GM21619 (cell line): ENCODE data around the gene PARD3.

Experiments
- ATAC-seq: cut with Tn5 transposase; IDR thresholded peaks from one replicate; pipeline ENCODE4 v1.9.1; 2021; ENCODE audit not compliant: unreplicated experiment

PARD3 gene

GRCh38 chr10:34178756-34179155 is 636.3 kb downstream of the PARD3 start:
- ATAC-seq: no peak

- ATAC-seq: no peak
Measured at GRCh38 chr10:34178196-34178595, 636.9 kb downstream of the PARD3 start.

DNA sequence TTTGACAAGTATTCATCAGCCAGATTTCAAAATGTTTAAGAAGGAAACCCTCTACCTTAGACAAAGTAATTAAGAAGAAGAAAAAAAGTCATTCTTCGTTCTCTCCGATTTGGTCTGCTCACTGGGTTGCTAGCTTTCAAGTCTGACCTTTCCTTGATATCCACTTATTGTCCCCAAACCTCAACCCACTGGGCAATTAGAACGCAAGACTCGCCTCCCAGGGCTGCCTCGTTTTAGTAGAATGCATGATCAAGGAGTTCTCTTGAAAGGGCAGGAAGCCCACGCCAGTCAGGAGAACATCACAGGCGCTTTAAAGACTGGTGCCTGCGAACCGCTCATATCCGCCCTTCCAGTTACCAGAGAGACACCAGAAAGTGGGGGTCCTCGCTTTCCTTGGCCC is 637.7 kb downstream of the PARD3 start:
- no peak for ATAC-seq

GRCh38 chr10:34176351-34176750 is 638.7 kb downstream of the PARD3 start:
- no peak for ATAC-seq

GRCh38 chr10:34175121-34175520 is 640.0 kb downstream of the PARD3 start:
- no peak for ATAC-seq

GRCh38 chr10:34172936-34173533 is 642.1 kb downstream of the PARD3 start:
- ATAC-seq: no peak

DNA sequence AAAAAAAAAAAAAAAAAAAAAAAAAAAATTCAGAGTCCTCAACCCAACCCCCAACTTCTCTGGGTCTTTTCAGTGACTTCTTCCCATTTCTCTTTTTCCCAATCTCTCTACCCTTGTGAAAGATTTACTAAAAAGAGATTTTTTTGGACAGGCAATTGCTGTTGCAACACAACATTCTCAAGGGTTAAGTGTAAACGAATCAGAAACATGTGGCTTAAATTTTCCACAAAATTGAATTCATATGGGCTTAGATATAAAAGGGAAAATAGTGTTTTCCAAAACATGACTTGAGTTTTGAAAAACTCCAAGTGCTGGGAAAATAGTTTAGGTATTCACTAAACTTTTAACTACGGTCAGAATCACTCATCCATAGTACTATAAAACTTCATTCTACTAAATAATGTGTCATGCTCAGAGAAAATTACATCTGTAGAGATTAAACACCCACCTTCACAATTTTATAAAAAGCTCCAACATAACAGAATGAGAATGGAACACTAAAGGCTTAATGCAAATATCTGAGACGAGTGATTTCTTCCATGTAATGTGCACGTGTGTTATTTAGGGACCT is 643.1 kb downstream of the PARD3 start:
- ATAC-seq: no peak

- no peak for ATAC-seq
Measured at GRCh38 chr10:34169677-34170076, 645.4 kb downstream of the PARD3 start.

GRCh38 chr10:34169131-34169530 is 646.0 kb downstream of the PARD3 start:
- no peak for ATAC-seq

DNA sequence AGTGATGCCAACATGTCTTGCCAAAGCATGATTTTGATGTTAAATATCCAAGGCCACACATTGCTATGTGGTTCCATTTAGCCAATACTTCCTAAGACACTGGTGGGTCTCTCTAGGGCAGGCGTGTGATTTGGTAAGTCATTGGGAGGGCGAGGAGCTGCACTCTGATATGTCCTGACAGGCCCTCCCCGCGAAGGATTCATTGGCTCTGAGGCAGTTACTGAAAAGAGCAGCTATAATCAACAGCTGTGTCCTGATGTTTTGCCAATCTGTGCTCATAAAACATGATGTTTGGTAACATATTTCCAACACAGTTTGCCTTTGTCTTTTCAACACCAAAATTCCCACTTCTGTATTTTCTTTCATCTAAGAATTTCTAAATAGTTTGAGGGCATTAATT is 646.7 kb downstream of the PARD3 start:
- no peak for ATAC-seq

DNA sequence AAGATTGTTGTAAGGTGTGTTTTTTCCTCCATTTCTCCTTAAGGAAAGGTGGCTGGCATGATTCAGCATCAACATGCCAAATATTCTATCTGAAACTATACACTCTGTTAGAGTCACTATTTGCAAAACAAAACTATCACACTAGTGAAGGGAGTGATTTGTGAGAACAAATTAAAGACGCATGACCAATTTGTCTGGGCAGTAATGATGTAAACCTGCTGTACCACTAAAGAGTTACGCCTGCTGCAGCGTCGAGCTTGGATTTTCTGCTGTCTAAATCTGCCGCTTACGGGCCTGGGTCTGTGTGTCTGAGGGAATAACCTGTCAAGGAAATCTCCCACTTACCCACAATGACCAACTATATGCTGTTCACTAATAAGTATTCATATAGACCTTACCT is 648.3 kb downstream of the PARD3 start:
- no peak for ATAC-seq

GRCh38 chr10:34166354-34166753 is 648.7 kb downstream of the PARD3 start:
- ATAC-seq: no peak

- ATAC-seq: no peak
Measured at GRCh38 chr10:34164029-34164428, 651.1 kb downstream of the PARD3 start.

- ATAC-seq: no peak
Measured at GRCh38 chr10:34163075-34163905, 651.8 kb downstream of the PARD3 start.

GRCh38 chr10:34161777-34162370 is 653.2 kb downstream of the PARD3 start:
- no peak for ATAC-seq

- no peak for ATAC-seq
Measured at GRCh38 chr10:34160595-34160994, 654.5 kb downstream of the PARD3 start.

DNA sequence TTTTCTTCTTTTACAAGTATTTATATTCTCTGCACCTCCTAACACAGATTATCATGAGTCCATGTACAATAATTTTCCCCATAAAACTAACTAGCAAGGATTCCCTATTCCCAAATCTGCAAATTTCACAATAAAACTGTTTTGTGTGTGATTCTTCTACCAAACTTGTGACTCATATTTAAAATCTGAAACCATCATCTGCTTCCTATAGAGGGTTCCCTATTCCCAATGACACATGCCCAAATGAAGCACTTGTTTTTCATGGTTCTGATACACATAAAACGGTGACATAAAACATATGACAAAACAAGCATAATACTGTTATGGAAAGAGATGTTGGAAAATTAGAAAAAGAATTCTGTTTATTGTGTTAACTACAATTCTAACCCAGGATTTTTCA is 657.6 kb downstream of the PARD3 start:
- no peak for ATAC-seq

DNA sequence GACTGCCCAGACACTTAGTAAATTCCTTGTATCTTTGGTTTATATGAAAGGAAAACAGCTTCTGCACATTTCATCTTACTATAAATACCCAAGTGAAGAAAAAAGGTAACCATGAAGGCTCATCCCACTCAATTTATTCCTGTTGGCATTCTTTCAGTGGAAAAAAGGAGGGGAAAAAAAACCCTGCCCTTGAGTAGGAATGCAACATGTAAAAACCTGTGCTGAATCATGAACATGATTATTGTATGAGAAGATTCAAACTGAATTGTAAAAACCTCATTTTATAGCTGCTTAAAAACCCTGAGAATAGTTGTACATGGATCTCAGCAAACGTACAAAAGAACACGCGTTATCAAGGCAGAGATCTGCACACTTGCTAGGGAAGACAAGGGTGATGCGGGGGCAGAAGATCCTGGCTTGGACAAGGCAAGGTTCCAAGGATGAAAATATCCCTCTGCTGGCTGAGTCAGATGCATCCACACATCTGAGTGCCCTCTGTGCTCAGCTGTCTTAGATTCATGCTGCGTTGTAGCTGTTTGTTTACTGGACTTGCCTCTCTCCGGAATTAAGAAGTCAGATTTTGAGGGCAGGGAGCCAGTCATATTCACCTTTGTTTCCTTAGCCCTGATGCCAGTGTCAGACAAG is 658.2 kb downstream of the PARD3 start:
- no peak for ATAC-seq

GRCh38 chr10:34155812-34156211 is 659.3 kb downstream of the PARD3 start:
- ATAC-seq: no peak

DNA sequence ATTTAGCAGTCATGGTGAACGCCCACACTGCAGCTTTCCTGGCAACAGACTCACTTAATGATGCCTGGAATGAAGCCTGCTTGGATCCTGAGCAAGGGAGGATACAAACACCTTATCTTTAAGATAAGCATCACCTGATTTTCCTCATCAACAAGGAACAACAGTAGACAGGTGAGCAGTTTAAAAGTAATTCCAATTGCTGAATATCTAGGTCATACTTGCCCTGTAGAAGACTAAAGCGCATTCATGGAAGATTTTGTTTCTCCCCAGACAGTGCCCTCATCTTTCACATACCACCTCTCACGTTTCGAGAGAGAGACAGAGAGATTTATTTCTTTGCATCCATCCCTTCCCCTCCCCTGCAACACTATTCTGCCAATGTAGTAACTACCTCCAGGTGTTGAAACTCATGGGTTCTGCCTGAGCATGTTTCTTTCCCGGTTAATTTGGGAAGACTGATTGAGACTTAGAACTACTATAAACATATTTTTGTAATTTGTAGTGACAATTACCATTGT is 660.7 kb downstream of the PARD3 start:
- ATAC-seq: no peak

DNA sequence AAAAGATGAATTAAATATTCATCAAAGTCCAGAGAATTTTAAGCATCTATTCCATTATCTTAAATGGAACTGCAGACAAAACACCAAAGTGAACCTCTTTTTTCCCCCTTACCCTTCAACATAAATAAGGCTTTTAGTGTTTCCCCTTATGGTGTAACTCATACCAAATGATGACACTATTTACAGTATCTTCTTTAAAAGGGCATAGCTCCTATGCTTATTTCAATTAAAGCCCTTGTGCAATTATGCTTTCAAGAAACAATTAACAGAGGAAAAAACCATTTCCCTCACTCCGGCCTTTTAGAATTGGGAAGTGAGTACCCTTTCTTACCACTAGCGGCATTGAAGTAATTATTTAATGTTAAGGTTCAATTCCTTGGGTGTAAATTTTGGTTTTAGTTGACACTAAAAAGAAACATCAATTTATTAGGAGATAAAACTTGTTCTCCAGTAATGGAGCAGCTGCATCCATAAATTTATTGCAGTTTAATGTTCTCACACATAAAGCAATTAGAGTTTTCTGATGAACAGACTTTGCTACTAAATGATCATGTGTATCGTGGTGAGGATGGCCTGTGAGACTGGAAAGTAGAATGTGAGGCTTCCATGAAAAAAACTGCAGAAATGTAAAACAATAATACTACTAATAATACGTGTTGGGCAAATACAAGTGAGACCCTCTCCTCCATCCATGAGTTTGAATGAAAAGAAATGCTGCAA is 661.3 kb downstream of the PARD3 start:
- no peak for ATAC-seq
